Dermis blood vessel endothelial cell (primary cell): ENCODE measurements around the gene ZEB2. TPM values are rescaled to one million over a fixed set of nuclear protein-coding genes. Genes with fewer than 3 reads are reported as not detected.

Source experiments
- DNase-seq: peaks from one replicate; pipeline ENCODE4 v3.0.0; 2010
- total RNA-seq: library from RNA; depleted of rRNA; stranded (reverse); fragments of >200 nt; gene quantifications from 2 replicates; pipeline ENCODE4 v1.2.3, GENCODE V29; 2014

The ZEB2 gene
- total RNA-seq, 1 donor from 2014 or later = 5.3 TPM

DNA sequence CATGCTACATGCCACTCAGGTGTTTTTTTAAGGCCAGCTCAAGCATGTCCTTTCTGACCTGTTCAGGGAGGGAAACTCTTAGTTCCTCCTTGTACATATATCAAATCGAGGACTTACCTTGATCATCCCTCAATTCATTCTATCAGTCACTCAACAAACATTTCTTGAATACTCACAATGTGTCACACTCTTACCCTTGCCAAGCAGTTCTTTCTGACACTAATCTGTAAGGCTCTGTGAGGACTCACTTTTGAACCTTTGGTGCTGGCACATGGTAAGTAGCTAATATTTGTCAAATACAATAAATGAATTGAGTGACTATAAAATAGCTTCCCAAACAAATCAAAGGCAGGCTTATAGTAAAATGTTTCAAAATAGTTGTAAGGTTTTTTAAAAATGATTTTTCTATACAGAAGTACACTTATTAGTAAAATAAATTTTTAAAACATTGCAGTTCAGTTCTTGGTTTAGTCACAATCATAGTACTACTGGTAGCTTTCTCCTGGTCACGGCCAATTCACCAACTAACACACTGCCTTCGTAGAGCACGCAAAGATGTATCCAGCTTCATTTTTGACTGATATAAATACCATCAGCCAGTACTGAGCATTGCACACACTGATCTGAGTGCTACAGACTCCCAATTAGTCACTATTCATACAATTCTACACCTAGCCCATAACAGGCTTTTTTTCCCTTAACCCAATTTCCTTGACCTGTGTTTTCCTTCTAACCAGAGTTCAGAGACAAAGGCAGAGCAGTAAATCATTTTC lies 50.9 kb downstream of the ZEB2 start:
- no peak for DNase-seq

DNA sequence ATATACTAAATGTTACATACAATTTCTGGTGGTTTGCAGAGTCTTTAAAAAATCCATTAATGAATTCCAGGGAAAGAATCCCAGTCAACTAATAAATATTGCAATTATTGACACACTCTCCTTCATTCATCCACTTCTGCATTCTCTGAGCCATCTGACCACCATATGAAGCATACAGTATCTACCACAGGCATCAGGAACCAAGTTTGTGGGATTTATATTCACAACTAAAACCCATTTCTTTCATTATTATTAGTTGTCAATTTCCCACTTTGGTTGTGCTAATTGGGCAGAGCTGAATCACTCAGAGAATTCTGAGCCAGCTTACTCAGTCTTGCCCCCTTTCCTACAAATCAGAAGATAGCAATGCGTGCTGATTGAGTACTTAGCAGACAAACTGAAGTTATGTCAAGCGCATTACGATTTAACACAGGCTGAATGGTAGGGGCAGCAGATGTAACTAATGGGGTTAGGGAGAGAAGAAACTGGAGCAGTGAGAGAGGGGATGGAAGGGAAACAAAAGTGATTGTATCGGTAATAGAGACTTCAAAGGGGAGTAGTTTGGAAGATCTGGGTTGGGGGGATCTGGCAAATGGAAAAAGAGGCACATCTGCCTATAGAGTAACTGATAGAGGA lies 52.3 kb downstream of the ZEB2 start:
- no peak for DNase-seq

DNA sequence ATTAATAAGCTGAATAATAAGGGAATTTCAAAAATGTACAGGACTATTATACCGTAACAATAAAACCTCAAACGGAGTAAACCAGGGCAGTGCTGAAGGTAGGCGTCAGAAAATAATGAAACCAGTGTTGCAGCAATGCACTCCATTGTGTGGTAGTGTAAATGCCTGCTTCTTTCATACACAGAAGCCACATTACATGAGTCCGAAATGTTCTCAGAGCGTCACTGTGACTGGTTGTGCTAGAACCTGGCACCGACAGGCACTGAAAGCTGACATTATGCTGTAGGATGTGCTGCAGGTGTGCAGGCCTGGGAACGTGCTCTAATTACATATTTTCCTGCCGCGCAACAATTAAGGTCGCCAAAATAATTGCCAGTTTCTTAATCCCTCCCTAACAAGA lies 53.3 kb downstream of the ZEB2 start:
- no peak for DNase-seq

DNA sequence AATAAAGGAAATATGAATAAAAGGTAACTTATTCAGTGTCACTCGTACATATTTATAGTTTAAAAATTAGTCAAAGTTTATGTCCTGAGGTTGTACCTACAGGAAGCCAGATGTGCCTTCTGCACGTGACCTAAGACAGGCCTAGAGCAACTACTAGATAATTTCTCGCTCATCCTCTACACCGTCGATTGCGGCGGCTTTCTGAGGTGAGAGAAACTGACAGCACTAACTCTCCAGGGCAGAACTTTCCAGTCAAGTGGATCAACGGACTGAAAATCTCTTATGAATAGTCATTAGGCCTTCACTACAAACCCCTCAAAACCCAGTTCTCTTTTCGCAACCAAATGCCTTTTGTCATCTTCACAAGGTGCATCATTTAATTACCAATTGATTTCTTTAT lies 54.2 kb downstream of the ZEB2 start:
- DNase-seq = no peak

DNA sequence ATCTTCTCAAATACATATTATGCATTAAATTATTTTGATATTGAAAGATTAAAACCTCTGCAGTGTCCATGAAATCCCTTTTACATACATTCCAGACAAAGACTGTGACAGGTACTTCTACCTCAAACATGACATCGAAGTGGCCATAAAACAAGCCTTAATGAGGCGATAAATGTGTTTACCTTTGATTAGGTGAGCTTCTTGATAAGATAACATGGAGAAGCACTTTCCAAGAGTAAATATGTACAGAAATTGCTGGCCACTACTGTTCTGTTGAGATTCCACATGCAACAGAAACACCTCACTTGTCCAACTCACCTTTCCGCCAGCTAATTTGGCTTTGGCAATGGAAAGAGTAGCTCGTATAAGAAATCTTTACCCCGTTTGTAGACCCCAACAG lies 55.2 kb downstream of the ZEB2 start:
- DNase-seq = no peak

DNA sequence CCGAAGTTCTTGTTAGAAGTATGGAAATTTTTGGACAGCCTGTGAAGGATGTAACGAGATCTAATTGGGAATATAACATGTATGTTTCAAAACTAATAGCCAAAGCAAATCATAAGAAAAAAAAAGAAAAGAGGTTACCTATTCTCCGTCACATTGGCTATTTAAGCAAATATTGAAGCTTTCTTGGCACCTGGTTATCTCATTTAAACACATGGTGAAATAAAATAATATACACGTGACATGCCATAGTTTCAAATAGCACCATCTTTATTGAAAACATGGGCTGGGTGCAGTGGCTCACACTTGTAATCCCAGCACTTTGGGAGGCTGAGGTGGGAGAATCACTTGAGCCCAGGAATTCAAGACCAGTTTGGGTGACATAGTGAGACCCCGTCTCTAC lies 56.7 kb downstream of the ZEB2 start:
- no peak for DNase-seq

DNA sequence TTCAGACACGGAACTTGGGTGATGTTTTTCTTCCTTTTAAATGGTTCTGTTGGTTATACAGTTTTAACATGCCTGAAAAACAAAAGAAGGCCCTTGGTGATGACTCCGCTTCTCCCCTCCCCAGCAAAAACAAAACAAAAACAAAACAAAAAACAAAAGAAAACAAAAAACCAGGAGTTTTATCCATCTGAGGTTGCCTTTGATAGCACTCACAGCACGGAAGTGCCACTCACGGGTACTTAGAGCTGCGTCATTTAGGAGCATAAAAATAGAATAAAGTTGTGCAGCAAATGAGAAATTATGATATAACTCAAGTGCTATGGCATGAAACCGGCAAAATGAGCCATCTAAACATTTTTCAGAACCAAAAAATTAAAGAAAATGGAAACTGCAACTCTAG lies 57.7 kb downstream of the ZEB2 start:
- no peak for DNase-seq

DNA sequence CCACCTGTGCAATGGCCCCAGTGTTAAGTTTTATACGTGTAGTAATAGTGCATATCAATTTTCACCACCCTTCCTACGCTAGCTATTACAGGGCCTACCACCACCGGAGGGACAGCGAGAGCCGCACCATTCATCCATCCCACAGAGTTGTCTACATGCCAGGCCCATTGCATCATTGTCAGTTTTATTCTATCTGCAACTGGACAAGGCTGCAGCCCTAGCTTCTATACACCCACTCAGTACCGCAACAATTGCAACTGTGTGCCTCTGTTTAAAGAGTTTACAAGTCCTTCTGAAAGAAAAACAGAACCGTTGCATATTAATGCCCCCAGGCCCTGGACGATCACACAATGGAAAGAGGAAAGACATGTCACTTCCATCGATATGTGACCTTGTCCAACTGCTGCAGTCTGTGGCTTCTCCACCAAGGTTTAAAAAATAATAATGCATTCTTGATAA lies 58.6 kb downstream of the ZEB2 start:
- DNase-seq = no peak

DNA sequence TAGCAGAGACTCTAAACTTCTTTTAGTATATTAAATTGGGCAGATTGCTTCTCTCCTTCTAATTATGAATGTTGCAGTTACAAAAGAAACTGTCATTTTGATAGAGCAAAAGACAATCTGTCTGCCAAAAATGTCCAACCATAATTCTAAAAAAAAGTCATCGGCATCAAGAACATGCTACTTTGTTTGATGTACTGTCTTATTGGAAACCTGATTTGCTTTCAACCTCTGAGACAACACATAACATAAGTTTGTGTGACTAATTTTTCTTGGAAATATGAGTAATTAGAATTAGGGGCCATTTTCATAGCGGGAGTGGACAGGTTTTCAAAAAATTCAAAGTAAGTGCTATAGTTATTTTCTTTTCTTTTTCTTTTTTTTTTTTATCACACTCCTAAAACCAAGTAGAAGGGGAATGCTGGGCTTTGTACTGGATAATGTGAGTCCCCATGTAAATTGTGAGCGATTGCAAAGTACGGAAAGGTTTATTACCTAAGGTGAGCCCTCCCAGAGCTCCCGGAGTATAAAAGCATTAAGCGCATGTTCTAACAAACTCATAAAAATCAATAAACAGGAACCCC lies 59.1 kb downstream of the ZEB2 start:
- DNase-seq = no peak

DNA sequence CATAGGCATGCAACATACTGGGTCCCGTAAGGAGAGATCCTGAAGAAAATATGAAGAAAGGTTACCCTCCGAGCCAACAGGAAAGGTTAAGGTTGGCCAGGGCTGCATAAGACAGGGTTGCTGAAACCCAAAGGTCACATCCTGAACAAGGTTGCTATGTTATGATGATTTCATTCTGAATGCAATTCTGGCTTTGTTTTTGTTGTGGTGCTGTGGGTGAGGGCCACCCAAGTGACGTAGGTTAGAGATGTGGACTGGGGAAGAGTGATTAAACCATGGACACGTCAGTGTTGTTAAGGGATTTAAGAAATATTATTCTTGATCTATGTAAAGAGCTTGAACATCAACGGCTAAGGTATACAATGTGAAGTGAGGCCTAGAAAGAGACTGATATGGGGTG lies 60.0 kb downstream of the ZEB2 start:
- peak; percentile 72 for DNase-seq

DNA sequence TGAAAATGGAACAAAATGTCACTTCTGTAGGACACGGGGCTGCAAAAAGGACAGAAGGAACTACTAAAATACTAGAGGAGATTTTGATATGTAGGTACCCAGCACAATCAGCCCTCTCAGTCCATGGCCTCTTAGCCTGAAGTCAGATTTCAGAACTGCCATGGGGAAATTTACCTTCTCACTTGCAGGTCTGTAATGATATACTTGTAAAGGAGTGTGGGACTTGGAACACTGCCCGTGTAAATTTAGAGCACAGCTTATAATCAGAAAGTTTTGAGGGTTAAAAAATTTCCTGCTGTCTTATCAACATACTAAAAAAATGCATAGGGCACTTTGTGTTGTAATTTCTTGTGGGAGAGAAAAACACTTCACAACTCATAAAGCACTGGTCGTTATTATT lies 60.6 kb downstream of the ZEB2 start:
- DNase-seq = no peak

DNA sequence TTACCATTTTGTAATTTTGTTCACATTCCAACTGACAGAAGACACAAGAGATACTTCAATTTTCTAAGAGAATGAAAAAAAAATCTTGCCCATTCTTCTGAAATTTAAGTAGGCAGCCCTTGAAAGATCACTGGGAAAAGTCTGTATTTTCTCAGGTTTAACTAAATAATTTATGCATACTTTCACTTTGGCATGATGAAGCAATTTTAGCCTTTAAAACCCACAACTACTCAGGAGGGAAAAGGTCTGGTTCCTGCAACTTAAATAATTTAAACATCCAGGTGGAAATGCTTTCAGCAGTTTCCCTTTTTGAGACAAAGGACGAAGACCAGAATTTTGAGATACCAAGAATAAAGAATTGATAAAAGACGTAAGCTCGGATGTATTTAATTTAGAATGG lies 61.4 kb downstream of the ZEB2 start:
- no peak for DNase-seq

DNA sequence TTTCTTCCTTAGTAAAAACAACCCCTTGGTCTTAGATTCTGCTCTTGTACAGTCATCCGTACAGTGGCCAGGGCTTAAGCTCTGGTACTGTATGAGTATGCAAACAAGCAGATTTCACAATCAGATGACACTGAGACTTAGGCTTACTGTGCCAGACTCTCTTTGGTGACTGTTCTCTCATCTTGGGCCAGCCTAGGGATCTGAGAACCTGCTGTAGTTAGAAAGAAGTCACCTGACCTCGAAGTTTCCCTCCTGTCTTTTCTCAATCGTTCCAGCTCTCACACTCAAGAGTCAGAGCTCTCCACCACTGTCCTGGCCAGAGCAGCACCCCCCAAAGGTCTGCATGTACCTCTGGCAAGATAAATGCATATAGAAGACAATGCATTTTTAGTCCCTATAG lies 63.2 kb downstream of the ZEB2 start:
- DNase-seq = peak; percentile 58

DNA sequence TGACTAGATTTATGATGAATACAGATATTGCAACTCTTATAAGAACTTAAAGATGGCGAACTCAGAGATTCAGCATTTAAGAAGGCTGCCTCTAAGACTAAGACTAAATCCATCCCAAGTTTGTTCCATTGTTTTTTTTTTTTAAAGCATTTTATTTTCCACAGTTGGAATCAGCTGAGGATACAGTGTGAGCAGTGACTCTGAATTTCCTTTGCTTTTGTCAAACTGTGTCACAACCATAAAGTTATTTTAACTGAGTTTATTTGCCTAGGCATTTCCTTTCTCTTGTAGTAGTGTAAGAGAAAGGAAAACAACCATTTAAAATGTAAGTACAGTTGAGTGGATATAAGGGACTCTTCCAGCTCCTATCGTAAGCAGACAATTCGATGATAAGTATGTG lies 63.9 kb downstream of the ZEB2 start:
- peak; percentile 61 for DNase-seq

DNA sequence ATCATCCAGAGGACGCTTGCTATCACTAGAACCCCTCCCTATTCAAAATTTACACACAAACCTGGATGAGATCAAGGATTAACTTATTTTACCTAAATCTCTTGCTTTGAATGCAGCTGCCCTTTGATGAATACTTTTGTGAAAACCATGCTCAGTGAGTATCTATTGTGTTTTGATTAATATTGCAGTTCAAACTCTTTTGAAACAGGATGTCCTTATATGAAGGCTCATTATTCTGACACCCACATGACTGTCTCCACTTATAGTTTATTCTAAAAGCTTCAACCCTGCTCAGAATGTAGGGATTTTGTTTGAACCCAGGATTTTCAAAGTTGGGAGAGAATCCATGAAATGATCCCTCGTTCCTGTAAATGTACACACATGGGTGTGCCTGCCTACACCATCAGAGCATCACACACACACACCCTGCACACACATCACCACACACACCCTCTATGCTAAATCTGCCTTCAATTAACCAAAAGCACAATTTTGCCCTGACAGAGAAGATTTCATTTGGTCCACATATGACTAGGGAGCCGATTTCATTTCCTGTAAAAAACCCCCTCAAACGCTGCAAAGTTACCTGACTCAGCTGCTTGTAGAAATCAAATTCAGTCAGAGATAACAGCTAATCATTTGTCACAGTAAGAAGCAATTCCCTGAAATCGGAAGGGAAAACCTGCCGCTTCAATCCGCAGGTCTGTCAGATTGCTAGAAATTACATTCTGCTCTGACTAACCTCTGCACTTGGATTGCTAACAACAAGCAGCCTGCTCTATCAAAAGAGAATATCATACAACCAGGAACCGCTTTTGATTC lies 65.2 kb downstream of the ZEB2 start:
- peak; percentile 43 for DNase-seq

DNA sequence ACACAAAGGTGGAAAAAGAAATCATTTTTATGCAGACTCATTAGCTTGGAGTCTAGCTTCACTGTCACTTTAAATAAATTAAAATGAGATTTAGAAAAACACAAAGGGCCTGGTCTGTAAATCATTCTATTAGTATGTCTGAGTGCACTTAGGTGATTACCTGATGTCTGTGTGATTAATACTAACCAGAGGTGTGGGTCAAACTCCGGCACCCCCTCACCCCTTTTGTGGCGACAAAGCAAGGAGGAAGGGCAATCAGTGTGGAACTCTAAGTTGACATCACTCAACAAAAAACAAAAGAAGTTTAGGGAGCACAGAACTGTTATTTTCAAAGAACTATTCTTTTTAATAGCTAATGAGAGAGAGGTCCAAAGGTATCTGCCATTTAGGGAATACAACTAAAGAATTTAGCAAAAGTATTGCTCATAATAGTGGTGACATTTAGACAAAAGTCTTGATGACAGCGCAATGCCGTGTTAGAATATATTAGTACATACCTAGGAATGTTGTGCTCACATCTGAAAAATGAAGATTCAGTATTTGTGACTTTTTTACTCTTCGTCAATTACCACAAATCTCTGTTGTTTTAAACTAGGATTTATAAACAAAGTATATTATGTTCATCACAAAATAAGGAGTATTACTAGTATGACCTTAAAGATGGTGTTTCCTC lies 66.3 kb downstream of the ZEB2 start:
- no peak for DNase-seq

DNA sequence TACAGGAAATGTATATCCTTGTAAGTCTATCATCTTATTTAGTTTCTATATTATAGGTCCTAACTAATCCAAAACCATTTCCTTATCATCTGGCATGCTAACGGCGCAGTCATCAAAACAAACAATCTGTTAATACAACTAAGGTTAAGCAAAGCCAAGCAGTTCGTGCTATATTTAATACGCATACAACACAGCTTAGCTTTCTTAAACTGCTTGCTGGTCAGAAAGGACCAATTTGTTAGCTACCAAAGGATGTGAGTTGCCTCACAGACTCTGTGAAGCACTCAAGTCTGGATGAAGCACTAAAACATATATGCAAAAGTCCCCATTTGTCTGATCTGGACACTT lies 67.0 kb downstream of the ZEB2 start:
- DNase-seq = peak; percentile 60

DNA sequence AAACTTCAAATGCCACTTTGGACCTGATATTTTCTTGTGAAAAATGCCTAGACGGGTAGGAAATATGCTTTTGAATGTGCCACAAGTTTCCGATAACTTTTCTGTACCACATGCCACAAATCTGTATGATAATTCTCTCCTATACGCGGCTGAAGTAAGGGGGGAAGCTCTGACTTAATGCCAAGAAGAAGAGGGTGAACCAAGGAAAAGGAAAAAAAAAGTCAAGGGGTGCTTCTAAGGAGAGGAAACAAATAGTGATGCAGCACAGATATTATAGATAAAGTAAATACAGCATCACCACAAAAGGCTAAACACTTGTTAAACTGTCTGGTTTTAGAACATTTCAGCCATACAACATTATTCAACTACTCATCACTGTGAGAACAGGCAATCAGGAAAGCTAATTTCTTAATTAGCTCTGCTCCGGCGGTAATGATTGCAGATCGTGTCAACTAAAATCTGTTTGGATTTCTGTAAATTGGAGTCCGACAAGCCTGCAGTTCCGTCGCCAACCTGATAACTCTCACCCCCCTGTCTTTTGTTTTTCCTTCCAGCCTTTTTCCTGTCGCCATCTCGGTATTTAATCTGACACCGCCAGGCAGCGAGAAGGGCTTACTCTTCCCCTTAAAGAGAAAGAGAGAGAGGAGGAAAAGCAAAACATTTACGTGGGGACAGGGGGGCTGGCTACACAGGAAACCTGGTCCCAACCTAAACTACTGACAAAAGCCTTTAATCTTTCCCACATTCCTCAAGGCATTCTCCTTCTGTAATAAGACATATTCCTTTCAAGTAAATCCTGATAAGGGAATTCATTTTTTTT lies 67.5 kb downstream of the ZEB2 start:
- DNase-seq = peak; percentile 73

DNA sequence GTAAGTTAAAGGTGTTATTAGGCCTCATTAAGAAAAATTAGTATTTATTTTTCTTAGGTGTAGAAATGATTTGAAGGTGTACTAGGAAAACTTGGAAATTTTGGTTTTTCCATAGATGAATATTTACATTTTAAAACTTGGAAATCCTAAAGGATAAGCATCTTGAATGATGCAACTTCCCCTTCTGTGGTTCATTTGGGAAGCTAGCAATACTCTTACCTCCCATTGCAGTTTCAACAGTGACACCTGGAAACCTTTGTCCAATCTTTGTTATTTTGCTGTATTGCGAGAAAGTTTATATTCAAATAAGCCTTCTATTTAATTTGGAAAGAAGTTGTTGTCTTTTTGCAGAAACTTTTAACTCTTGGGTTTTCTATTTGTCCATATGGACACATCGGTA lies 68.5 kb downstream of the ZEB2 start:
- no peak for DNase-seq

DNA sequence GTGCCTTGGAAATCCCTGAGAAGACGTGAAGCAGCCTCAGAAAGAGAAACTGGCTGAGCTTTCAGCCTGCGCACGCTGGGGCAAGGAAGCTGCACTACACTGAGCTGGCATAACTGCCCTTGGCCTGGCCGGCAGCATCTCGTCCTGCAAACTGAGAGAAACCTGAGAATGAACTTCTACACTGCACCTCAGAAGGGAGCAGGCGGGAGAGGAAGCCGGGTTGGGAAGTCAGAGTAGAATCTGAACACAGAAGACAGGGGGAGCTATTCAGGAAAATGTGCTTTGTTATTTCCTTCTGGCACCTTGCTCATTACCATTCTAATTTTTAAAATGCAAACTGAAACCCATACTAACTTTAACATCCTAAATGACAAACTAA lies 70.9 kb downstream of the ZEB2 start:
- no peak for DNase-seq

DNA sequence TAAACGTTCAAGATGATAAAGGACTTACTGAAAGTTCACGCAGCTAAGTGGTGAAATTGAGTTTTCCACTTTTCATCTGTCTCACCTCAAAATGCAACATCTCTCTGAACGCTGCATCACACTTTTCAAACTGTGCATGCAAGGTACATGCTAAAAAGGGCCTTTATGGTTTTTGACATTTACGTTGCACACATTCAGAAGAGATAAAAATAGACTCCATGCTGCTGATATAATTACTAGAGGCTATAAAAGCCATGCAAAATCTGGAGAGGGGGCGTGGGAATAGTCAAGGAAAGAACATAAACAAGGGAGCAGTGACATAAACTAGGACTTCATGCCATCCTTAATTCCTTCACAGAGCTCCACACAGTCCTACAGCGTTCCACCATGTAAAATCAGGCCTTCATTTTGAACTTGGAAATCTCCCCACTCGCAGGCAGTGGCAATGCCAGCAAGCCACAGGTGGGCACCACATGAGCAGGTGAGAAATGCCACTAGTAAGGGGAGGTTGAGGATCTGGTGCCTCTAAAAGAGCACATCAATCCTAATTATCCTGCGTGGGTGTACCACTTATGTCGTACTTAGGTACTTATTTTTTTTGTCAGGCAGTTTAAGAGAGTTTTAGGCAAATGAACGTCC lies 71.4 kb downstream of the ZEB2 start:
- no peak for DNase-seq
